ENCODE measurements around the gene EPB41L2. TPM values are rescaled to one million over a fixed set of nuclear protein-coding genes. Genes with fewer than 3 reads are reported as not detected.

Gene EPB41L2
- 100 to 1,000 TPM in 1 of 4 donors, 10 to 100 TPM in 3; 45.3 to 102 (median 61.9) TPM for total RNA-seq

DNA sequence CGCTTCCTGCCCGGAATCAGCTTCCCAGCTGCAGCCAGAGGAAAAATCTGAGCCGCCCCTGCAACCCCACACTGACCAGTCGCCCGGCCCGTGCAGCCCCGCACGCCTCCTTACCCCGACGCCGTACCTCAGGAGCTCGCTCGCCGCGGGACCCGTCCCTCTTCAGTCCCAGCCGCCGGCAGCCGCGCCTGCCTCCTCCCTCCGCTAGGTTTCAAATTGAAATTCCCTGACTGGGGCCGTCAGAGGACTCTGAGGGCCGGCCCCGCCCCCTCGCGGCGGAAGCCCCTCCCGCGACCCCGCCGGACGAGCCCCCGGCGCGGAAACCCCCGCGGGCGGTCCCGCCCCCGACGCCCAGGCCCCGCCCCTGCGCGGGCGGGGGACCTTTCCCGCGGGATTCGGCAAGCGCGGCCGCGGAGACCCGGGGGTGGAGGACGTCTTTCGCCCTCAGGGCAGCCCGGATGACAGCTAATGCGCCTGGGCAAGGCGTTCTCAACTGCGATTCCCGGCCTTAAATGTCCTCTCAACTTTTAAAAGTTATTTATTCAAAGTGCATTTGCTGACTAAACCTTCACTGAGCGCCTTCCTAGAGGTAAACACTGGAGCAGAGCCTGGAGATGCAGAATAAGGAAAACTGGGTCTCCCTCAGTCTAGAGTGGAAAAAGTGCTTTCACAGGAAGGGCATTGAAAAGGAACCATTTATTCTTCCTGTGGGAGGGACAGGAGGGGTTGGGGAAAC is at the start of gene EPB41L2:
EPB41L2 (minus strand) TSS at position 218 of the 736 bp plus-strand sequence. CDS start 106,760 bp downstream, outside the sequence.
- TF ChIP-seq POLR2AphosphoS5 (IDR thresholded peaks at IDR 0.05) (peak; percentile 93 to 95 (median 93)), EP300 (IDR thresholded peaks at IDR 0.05; ENCODE audit: low read depth) (no peak), POLR2A (IDR thresholded peaks at IDR 0.05) (peak; percentile 73)
- TF ChIP-seq, protein P1, sequence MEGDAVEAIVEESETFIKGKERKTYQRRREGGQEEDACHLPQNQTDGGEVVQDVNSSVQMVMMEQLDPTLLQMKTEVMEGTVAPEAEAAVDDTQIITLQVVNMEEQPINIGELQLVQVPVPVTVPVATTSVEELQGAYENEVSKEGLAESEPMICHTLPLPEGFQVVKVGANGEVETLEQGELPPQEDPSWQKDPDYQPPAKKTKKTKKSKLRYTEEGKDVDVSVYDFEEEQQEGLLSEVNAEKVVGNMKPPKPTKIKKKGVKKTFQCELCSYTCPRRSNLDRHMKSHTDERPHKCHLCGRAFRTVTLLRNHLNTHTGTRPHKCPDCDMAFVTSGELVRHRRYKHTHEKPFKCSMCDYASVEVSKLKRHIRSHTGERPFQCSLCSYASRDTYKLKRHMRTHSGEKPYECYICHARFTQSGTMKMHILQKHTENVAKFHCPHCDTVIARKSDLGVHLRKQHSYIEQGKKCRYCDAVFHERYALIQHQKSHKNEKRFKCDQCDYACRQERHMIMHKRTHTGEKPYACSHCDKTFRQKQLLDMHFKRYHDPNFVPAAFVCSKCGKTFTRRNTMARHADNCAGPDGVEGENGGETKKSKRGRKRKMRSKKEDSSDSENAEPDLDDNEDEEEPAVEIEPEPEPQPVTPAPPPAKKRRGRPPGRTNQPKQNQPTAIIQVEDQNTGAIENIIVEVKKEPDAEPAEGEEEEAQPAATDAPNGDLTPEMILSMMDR (IDR thresholded peaks at IDR 0.05): peak; percentile 34 to 50 (median 39)
- Histone ChIP-seq H3K27me3 (no peaks in the 10 kb centered on the region), H3K4me1 (peaks cover 8 to 47% (median 23%) of the 10 kb centered on the region in 4 donors), H3K9me3 (no peaks in the 10 kb centered on the region), H3K36me3 (no peaks in the 10 kb centered on the region), H3K4me3 (peak within 1 kb of the TSS; percentile 68 to 95 (median 90)), H3K27ac (peak within 1 kb of the TSS; percentile 86 to 94 (median 90))
- WGBS, 2 donors (ENCODE audit: low coverage in 1 of 2): 0% methylated on average over 31 of the region's 61 CpGs; no CpG with 5 or more reads in 1 of the 2 donors
- in situ Hi-C loops (cut with MboI; ENCODE audit: low pct_ligation_motif_present in 1 of 4, low pct_unique_long_range_greater_than_20kb in 1 of 4, low sequenced_read_pairs in 3 of 4) (no loop called here), intact Hi-C loops (cut with DNase I; ENCODE audit: low total_unique reads) (no loop called here)
- peak; percentile 92 for DNase-seq

- Histone ChIP-seq H3K27me3 (no peaks in the 10 kb centered on the region), H3K36me3 (no peaks in the 10 kb centered on the region), H3K4me3 (no peak overlapping the region), H3K9me3 (no peaks in the 10 kb centered on the region), H3K4me1 (peaks cover 0 to 13% (median 0%) of the 10 kb centered on the region in 4 donors), H3K27ac (no peak overlapping the region)
- DNase-seq: peak; percentile 15
- in situ Hi-C loops (cut with MboI; ENCODE audit: low pct_ligation_motif_present in 1 of 4, low pct_unique_long_range_greater_than_20kb in 1 of 4, low sequenced_read_pairs in 3 of 4): loop anchor here in 1 of 4 donors (10.0 kb wide), 1 partner anchor 227 kb away; no protein-coding TSS in a partner anchor
- no peak for TF ChIP-seq POLR2A (IDR thresholded peaks at IDR 0.05)
- TF ChIP-seq, protein P1 (IDR thresholded peaks at IDR 0.05): no peak
- no peak for TF ChIP-seq POLR2AphosphoS5 (IDR thresholded peaks at IDR 0.05)
- no peak for TF ChIP-seq EP300 (IDR thresholded peaks at IDR 0.05; ENCODE audit: low read depth)
- intact Hi-C loops (cut with DNase I; ENCODE audit: low total_unique reads): no loop called here
- 30 to 40% methylated on average over 1 of the region's 1 CpG for WGBS, 2 donors (ENCODE audit: low coverage in 1 of 2)
These were observed 49.2 kb upstream of the EPB41L2 start for GRCh38 chr6:131112249-131112648.

GRCh38 chr6:131107151-131107550 is 44.1 kb upstream of the EPB41L2 start:
- TF ChIP-seq, protein P1 (IDR thresholded peaks at IDR 0.05): no peak
- TF ChIP-seq POLR2A (IDR thresholded peaks at IDR 0.05): no peak
- no peak for TF ChIP-seq EP300 (IDR thresholded peaks at IDR 0.05; ENCODE audit: low read depth)
- Histone ChIP-seq H3K36me3 (no peaks in the 10 kb centered on the region), H3K9me3 (no peaks in the 10 kb centered on the region), H3K27me3 (no peaks in the 10 kb centered on the region), H3K27ac (no peak overlapping the region), H3K4me1 (peaks cover 0 to 6% (median 2%) of the 10 kb centered on the region in 4 donors), H3K4me3 (no peak overlapping the region)
- intact Hi-C loops (cut with DNase I; ENCODE audit: low total_unique reads): no loop called here
- 57 to 80% methylated on average over 1 of the region's 1 CpG for WGBS, 2 donors (ENCODE audit: low coverage in 1 of 2)
- no peak for DNase-seq
- in situ Hi-C loops (cut with MboI; ENCODE audit: low pct_ligation_motif_present in 1 of 4, low pct_unique_long_range_greater_than_20kb in 1 of 4, low sequenced_read_pairs in 3 of 4): no loop called here

DNA sequence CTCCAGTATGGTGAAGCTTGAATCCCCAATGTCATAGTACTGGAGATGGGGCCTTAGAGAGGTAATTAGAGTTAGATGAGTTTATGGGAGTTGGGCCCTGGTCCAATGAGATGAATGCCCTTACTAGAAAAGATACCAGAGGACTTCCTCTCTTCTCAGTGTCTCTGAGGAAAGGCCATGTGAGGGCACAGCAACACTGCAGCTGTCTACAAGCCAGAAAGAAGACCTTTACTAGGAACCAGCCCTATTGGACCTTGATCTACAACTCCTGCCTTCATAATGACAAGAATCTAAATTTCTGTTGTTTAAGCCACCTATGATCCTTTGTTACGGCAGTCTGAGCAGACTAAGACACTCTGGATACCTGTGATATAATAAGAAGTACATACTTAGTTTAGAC is 40.9 kb upstream of the EPB41L2 start:
- Histone ChIP-seq H3K36me3 (no peaks in the 10 kb centered on the region), H3K4me3 (no peak overlapping the region), H3K4me1 (peaks cover 0 to 10% (median 0%) of the 10 kb centered on the region in 4 donors), H3K27me3 (no peaks in the 10 kb centered on the region), H3K27ac (no peak overlapping the region), H3K9me3 (peaks cover 0 to 6% of the 10 kb centered on the region in 2 donors)
- 80 to 83% methylated on average over 1 of the region's 1 CpG for WGBS, 2 donors (ENCODE audit: low coverage in 1 of 2)
- in situ Hi-C loops (cut with MboI; ENCODE audit: low pct_ligation_motif_present in 1 of 4, low pct_unique_long_range_greater_than_20kb in 1 of 4, low sequenced_read_pairs in 3 of 4): no loop called here
- TF ChIP-seq, protein P1 (IDR thresholded peaks at IDR 0.05): no peak
- TF ChIP-seq POLR2AphosphoS5 (IDR thresholded peaks at IDR 0.05) (no peak), POLR2A (IDR thresholded peaks at IDR 0.05) (no peak), EP300 (IDR thresholded peaks at IDR 0.05; ENCODE audit: low read depth) (no peak)
- DNase-seq: no peak
- intact Hi-C loops (cut with DNase I; ENCODE audit: low total_unique reads): no loop called here
